A549 (cell line): ENCODE results near the gene GPR108. TPM values are rescaled to one million over a fixed set of nuclear protein-coding genes. Genes with fewer than 3 reads are reported as not detected.
A peak's percentile ranks its signal among the peaks of the same experiment; 100 is the strongest.

Source experiments
- ATAC-seq, 2 experiments: fragments of 200-7000 bp in 1 of 2; fragments of >200 bp in 1 of 2; cut with Nextera tagmentation in 1 of 2; cut with Tn5 transposase in 1 of 2; 3 replicates each; pipeline versions ENCODE4 v1.8.0 to v1.9.1; 2018 to 2020; ENCODE audit warnings: mild to moderate bottlenecking in 1 of 2, moderate library complexity in 1 of 2
- CTCF ChIA-PET: fragments of 300-600 bp; sonication (Branson Sonifier 250); formaldehyde crosslinking; extraction: SDS; loops from one replicate; lab custom pipeline; 2021; ENCODE audit warnings: antibody characterized with exemption, inconsistent platforms; lab: Yijun Ruan, JAX
- POLR2A ChIA-PET: fragments of 350-600 bp; formaldehyde crosslinking; extraction: SDS; loops from one replicate; lab custom pipeline; 2021; ENCODE audit warnings: antibody characterized with exemption, inconsistent platforms; lab: Yijun Ruan, JAX
- DNase-seq, 2 experiments: peaks; one replicate each; pipeline versions ENCODE4 v3.0.0 to v3.0.0-alpha.2; 2011 to 2016; ENCODE audit warnings: low read depth in 1 of 2, low spot score in 1 of 2
- FAIRE-seq: peaks from 2 replicates; lab custom pipeline; 2011; peaks lifted over from hg19 to GRCh38; lab: Jason Lieb, UNC
- H3K27ac ChIP-seq, 2 experiments: fragments of >200 bp; sonication (Bioruptor Twin); formaldehyde crosslinking; 3 replicates each; pipeline ENCODE4 v1.5.1; 2016 to 2017
- H3K4me1 ChIP-seq: fragments of >200 bp; sonication (Bioruptor Twin); formaldehyde crosslinking; 3 replicates; pipeline ENCODE4 v1.6.1; 2016
- H3K4me2 ChIP-seq: fragments of >200 bp; sonication (Bioruptor Twin); formaldehyde crosslinking; 3 replicates; pipeline ENCODE4 v1.6.1; 2016
- H3K4me3 ChIP-seq: fragments of >200 bp; sonication (Bioruptor Twin); formaldehyde crosslinking; 3 replicates; pipeline ENCODE4 v1.5.1; 2016
- H3K9me3 ChIP-seq: fragments of >200 bp; sonication (Bioruptor Twin); formaldehyde crosslinking; 3 replicates; pipeline ENCODE4 v1.6.1; 2016
- BHLHE40 ChIP-seq: IDR thresholded peaks from 2 replicates; pipeline ENCODE4 v1.6.1; 2012; ENCODE audit warnings: low read depth, low read length, inconsistent platforms
- CHD2 ChIP-seq: fragments of 150-350 bp; IDR thresholded peaks from 2 replicates; pipeline ENCODE4 v1.6.1; 2014; ENCODE audit warnings: low read length; ENCODE audit not compliant: partially characterized antibody
- GATA3 ChIP-seq: IDR thresholded peaks from 2 replicates; pipeline ENCODE4 v1.6.1; 2012; ENCODE audit warnings: borderline replicate concordance
- HMGXB4 ChIP-seq: fragments of 250-450 bp; sonication (Bioruptor Pico); IDR thresholded peaks from 2 replicates; pipeline ENCODE4 v1.5.0; 2021; ENCODE audit warnings: mild to moderate bottlenecking, moderate library complexity, borderline replicate concordance
- HOXB5 ChIP-seq: fragments of 250-450 bp; sonication (Bioruptor Pico); IDR thresholded peaks from 2 replicates; pipeline ENCODE4 v1.5.0; 2020; ENCODE audit warnings: mild to moderate bottlenecking, moderate library complexity
- MAZ ChIP-seq: fragments of 150-350 bp; IDR thresholded peaks from 2 replicates; pipeline ENCODE4 v1.6.1; 2014; ENCODE audit warnings: antibody characterized with exemption, low read depth, low read length, borderline replicate concordance
- MYC ChIP-seq: IDR thresholded peaks from 2 replicates; pipeline ENCODE4 v1.6.1; 2012; ENCODE audit warnings: mild to moderate bottlenecking, inconsistent platforms, low read length, improper control_type of control experiment, borderline replicate concordance
- NPAS2 ChIP-seq: fragments of 250-450 bp; sonication (Bioruptor Pico); IDR thresholded peaks from 2 replicates; pipeline ENCODE4 v1.8.0; 2022; ENCODE audit warnings: mild to moderate bottlenecking, moderate library complexity, borderline replicate concordance
- PHF8 ChIP-seq: fragments of 200-600 bp; sonication (generic); IDR thresholded peaks from 2 replicates; pipeline ENCODE4 v1.6.1; 2016; ENCODE audit warnings: low read depth, mild to moderate bottlenecking, antibody characterized with exemption, moderate library complexity, borderline replicate concordance
- POLR2A ChIP-seq: IDR thresholded peaks from 2 replicates; pipeline ENCODE4 v1.6.1; 2012; ENCODE audit warnings: mild to moderate bottlenecking, low read length
- RAD21 ChIP-seq, 2 experiments: fragments of >200 bp in 1 of 2; sonication (Bioruptor Twin) in 1 of 2; formaldehyde crosslinking in 1 of 2; IDR thresholded peaks in 1 of 2; conservative IDR thresholded peaks in 1 of 2; 2 replicates in 1 of 2; 3 replicates in 1 of 2; pipeline ENCODE4 v1.6.1; 2012 to 2018; ENCODE audit warnings: inconsistent platforms in 1 of 2
- RARB ChIP-seq: fragments of 250-450 bp; sonication (Bioruptor Pico); IDR thresholded peaks from 2 replicates; pipeline ENCODE4 v1.8.0; 2021; ENCODE audit warnings: mild to moderate bottlenecking, moderate library complexity
- RCOR1 ChIP-seq: fragments of 150-350 bp; IDR thresholded peaks from 2 replicates; pipeline ENCODE4 v1.6.1; 2014; ENCODE audit warnings: antibody characterized with exemption, low read length, low read depth
- TFCP2L1 ChIP-seq: fragments of 250-450 bp; sonication (Bioruptor Pico); IDR thresholded peaks from 2 replicates; pipeline ENCODE4 v1.5.0; 2021; ENCODE audit warnings: mild to moderate bottlenecking
- TP53 ChIP-seq: fragments of 250-450 bp; sonication (Bioruptor Pico); IDR thresholded peaks from 2 replicates; pipeline ENCODE4 v1.5.0; 2021; ENCODE audit warnings: mild to moderate bottlenecking, moderate library complexity
- ZC3H11A ChIP-seq: fragments of 450-650 bp; IDR thresholded peaks from 2 replicates; pipeline ENCODE4 v1.6.1; 2014; ENCODE audit warnings: antibody characterized with exemption, mild to moderate bottlenecking
- ZNF302 ChIP-seq: fragments of 250-450 bp; sonication (Bioruptor Pico); IDR thresholded peaks from 2 replicates; pipeline ENCODE4 v1.9.0; 2021; ENCODE audit warnings: inconsistent platforms, mild to moderate bottlenecking, moderate library complexity
- WGBS: methylation state at CpG from one replicate; pipeline ENCODE4 v1.1.6; 2017; ENCODE audit errors: missing lambda C conversion rate; 5-methylcytosine and 5-hydroxymethylcytosine counted together
- polyA plus RNA-seq, 4 experiments: library from polyadenylated mRNA; depleted of rRNA in 3 of 4; stranded (reverse); fragments of >200 nt; fragmentation: RNase III in 1 of 4; extraction: RNeasy Plus Mini Kit Qiagen cat#74134 plus additional on column Dnase treatment in 1 of 4; gene quantifications; 2 replicates in 3 of 4; 3 replicates in 1 of 4; pipeline ENCODE4 v1.2.3, GENCODE V29; 2011 to 2017
- TF ChIP-seq, protein P1 (sequence below): fragments of 200-600 bp; sonication (generic); IDR thresholded peaks from 2 replicates; pipeline ENCODE4 v1.6.1; 2016; ENCODE audit warnings: antibody characterized with exemption, mild to moderate bottlenecking, moderate library complexity

GPR108 gene
- polyA plus RNA-seq, 2 of the 4 experiments (the other 2 are of a cell fraction) = 36.4 to 50.2 TPM

GRCh38 chr19:6719992-6720368 lies 17.4 kb downstream of the GPR108 start:
- Histone ChIP-seq H3K27ac (peak overlapping the region; percentile 72 to 83; a peak in 5 of 6 replicates), H3K4me3 (0 out of 3 replicates have a peak overlapping the region, but pooled peaks have one; percentile 19), H3K9me3 (no peaks in the 10 kb centered on the region), H3K4me2 (peak overlapping the region; percentile 73), H3K4me1 (peaks cover 53% of the 10 kb centered on the region)
- DNase-seq (no peak), ATAC-seq (no peak), FAIRE-seq (no peak)
- ChIA-PET CTCF (interaction anchor here (1.0 to 1.3 kb wide), 2 partner anchors 16 to 87 kb away, joined by 3 to 7 read pairs; no protein-coding TSS in a partner anchor), POLR2A (interaction anchor here (0.8 to 1.1 kb wide), 2 partner anchors 18 to 143 kb away, joined by 5 to 7 read pairs; partner anchors contain the start of gene GPR108)
- WGBS = 84% methylated on average over 3 of the region's 3 CpGs
- TF ChIP-seq MYC = no peak

DNA sequence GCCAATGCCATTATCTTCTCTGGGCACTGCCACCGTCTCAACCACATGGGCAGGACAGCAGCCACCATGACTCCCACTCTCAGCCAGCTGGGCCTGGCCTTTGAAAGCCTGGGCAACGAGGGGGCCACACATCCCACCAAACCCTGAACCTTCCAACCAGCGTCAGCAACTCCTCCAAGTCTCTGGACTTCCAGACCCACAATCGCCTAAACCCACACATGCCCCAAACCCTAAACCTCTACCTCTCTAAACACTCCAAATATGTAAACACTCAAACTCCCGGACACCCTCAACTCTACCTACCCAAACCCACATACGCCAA lies 17.9 kb downstream of the GPR108 start:
- Histone ChIP-seq H3K27ac (peak overlapping the region in 1 of 2 experiments; percentile 83; a peak in 3 of 6 replicates), H3K9me3 (no peaks in the 10 kb centered on the region), H3K4me2 (peak overlapping the region; percentile 73)
- ATAC-seq = no peak
- no peak for TF ChIP-seq ZC3H11A
- no peak for TF ChIP-seq NPAS2
- TF ChIP-seq, protein P1, sequence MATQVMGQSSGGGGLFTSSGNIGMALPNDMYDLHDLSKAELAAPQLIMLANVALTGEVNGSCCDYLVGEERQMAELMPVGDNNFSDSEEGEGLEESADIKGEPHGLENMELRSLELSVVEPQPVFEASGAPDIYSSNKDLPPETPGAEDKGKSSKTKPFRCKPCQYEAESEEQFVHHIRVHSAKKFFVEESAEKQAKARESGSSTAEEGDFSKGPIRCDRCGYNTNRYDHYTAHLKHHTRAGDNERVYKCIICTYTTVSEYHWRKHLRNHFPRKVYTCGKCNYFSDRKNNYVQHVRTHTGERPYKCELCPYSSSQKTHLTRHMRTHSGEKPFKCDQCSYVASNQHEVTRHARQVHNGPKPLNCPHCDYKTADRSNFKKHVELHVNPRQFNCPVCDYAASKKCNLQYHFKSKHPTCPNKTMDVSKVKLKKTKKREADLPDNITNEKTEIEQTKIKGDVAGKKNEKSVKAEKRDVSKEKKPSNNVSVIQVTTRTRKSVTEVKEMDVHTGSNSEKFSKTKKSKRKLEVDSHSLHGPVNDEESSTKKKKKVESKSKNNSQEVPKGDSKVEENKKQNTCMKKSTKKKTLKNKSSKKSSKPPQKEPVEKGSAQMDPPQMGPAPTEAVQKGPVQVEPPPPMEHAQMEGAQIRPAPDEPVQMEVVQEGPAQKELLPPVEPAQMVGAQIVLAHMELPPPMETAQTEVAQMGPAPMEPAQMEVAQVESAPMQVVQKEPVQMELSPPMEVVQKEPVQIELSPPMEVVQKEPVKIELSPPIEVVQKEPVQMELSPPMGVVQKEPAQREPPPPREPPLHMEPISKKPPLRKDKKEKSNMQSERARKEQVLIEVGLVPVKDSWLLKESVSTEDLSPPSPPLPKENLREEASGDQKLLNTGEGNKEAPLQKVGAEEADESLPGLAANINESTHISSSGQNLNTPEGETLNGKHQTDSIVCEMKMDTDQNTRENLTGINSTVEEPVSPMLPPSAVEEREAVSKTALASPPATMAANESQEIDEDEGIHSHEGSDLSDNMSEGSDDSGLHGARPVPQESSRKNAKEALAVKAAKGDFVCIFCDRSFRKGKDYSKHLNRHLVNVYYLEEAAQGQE = no peak
- TF ChIP-seq HOXB5 (CRISPR knock-in tag) = no peak
- TF ChIP-seq BHLHE40 = no peak
- no peak for TF ChIP-seq CHD2
- TF ChIP-seq TFCP2L1 (CRISPR knock-in tag) = no peak
- no peak for TF ChIP-seq RAD21 (conservative IDR thresholded peaks at IDR 0.05 in 1 of 2, IDR thresholded peaks at IDR 0.05 in 1 of 2)
- no peak for TF ChIP-seq PHF8
- TF ChIP-seq ZNF302 = no peak
- TF ChIP-seq POLR2A = no peak
- no peak for TF ChIP-seq TP53 (CRISPR knock-in tag)
- TF ChIP-seq GATA3 = no peak
- TF ChIP-seq RARB (CRISPR knock-in tag) = no peak
- TF ChIP-seq RCOR1 = no peak
- TF ChIP-seq MAZ = no peak
- TF ChIP-seq HMGXB4 (CRISPR knock-in tag) = no peak
- TF ChIP-seq, all 56 proteins: peak for 0
- Histone ChIP-seq H3K4me1 (peaks cover 48% of the 10 kb centered on the region), H3K4me3 (no peak overlapping the region)
- DNase-seq (no peak), FAIRE-seq (no peak)
- ChIA-PET POLR2A (no interaction called here), CTCF (no interaction called here)
- 94% methylated on average over 5 of the region's 6 CpGs for WGBS
